ENCODE results near the gene LAMB4.

Gene LAMB4

GRCh38 chr7:107982918-107983389 lies 147.2 kb downstream of the LAMB4 start:
- no peak overlapping the region for H3K4me3 ChIP-seq (ENCODE audit: low read length)
- TF ChIP-seq CTCF (IDR thresholded peaks at IDR 0.05; ENCODE audit: insufficient read depth, low read depth, low read length, missing control alignments): peak; percentile 22
- no peak for DNase-seq (ENCODE audit: low read depth)

GRCh38 chr7:107982042-107982840 lies 147.9 kb downstream of the LAMB4 start:
- DNase-seq (ENCODE audit: low read depth): no peak
- H3K4me3 ChIP-seq (ENCODE audit: low read length): no peak overlapping the region
- no peak for TF ChIP-seq CTCF (IDR thresholded peaks at IDR 0.05; ENCODE audit: insufficient read depth, low read depth, low read length, missing control alignments)

GRCh38 chr7:107981466-107981865 lies 148.7 kb downstream of the LAMB4 start:
- no peak for DNase-seq (ENCODE audit: low read depth)
- no peak overlapping the region for H3K4me3 ChIP-seq (ENCODE audit: low read length)
- TF ChIP-seq CTCF (IDR thresholded peaks at IDR 0.05; ENCODE audit: insufficient read depth, low read depth, low read length, missing control alignments): no peak

- H3K4me3 ChIP-seq (ENCODE audit: low read length): no peak overlapping the region
- no peak for DNase-seq (ENCODE audit: low read depth)
- no peak for TF ChIP-seq CTCF (IDR thresholded peaks at IDR 0.05; ENCODE audit: insufficient read depth, low read depth, low read length, missing control alignments)
Observed at GRCh38 chr7:107980671-107981190, 149.4 kb downstream of the LAMB4 start.

GRCh38 chr7:107980171-107980570 lies 150.0 kb downstream of the LAMB4 start:
- no peak for TF ChIP-seq CTCF (IDR thresholded peaks at IDR 0.05; ENCODE audit: insufficient read depth, low read depth, low read length, missing control alignments)
- no peak overlapping the region for H3K4me3 ChIP-seq (ENCODE audit: low read length)
- no peak for DNase-seq (ENCODE audit: low read depth)

GRCh38 chr7:107978815-107979408 lies 151.2 kb downstream of the LAMB4 start:
- H3K4me3 ChIP-seq (ENCODE audit: low read length): no peak overlapping the region
- DNase-seq (ENCODE audit: low read depth): no peak
- no peak for TF ChIP-seq CTCF (IDR thresholded peaks at IDR 0.05; ENCODE audit: insufficient read depth, low read depth, low read length, missing control alignments)

Data from epithelial cell of esophagus (primary cell).